Activated CD4-positive, alpha-beta memory T cell treated with anti-CD3 and anti-CD28 coated beads for 36 hours (primary cell): Measurements from ENCODE around the gene SLMAP. TPM values are rescaled to one million over a fixed set of nuclear protein-coding genes. Genes with fewer than 3 reads are reported as not detected.

ENCODE experiments used
- CTCF ChIA-PET: fragments of 350-600 bp; sonication (Branson Sonifier 250); formaldehyde crosslinking; loops from one replicate; lab custom pipeline; 2021; ENCODE audit warnings: antibody characterized with exemption, inconsistent platforms; lab: Charles Lee
- POLR2A ChIA-PET: fragments of 350-600 bp; sonication (Branson Sonifier 250); formaldehyde crosslinking; loops from one replicate; lab custom pipeline; 2021; ENCODE audit warnings: antibody characterized with exemption; lab: Charles Lee
- DNase-seq: peaks from one replicate; pipeline ENCODE4 v3.0.0-alpha.2; 2020
- H3K27ac Mint-ChIP-seq: one replicate; pipeline ENCODE4 v1.8.0; 2021; ENCODE audit warnings: mixed read lengths
- H3K27me3 Mint-ChIP-seq: one replicate; pipeline ENCODE4 v1.8.0; 2021; ENCODE audit warnings: mixed read lengths
- H3K36me3 Mint-ChIP-seq: one replicate; pipeline ENCODE4 v1.8.0; 2021; ENCODE audit warnings: mixed read lengths
- H3K4me1 Mint-ChIP-seq: one replicate; pipeline ENCODE4 v1.8.0; 2021; ENCODE audit warnings: low read depth, mixed read lengths
- H3K4me3 Mint-ChIP-seq: one replicate; pipeline ENCODE4 v1.8.0; 2021; ENCODE audit warnings: mild to moderate bottlenecking, mixed read lengths
- H3K9me3 Mint-ChIP-seq: one replicate; pipeline ENCODE4 v1.8.0; 2021; ENCODE audit warnings: mixed read lengths
- intact Hi-C: fragments of 100-400 bp; cut with micrococcal nuclease; formaldehyde crosslinking; loops from one replicate; pipeline ENCODE4 v1.15.1; 2023
- total RNA-seq, 2 experiments: library from RNA; stranded (reverse); gene quantifications; one replicate each; pipeline ENCODE4 v1.2.3, GENCODE V29; 2021

SLMAP gene
- total RNA-seq, 2 experiments from 2014 or later, result 42.5 to 43.9 TPM

DNA sequence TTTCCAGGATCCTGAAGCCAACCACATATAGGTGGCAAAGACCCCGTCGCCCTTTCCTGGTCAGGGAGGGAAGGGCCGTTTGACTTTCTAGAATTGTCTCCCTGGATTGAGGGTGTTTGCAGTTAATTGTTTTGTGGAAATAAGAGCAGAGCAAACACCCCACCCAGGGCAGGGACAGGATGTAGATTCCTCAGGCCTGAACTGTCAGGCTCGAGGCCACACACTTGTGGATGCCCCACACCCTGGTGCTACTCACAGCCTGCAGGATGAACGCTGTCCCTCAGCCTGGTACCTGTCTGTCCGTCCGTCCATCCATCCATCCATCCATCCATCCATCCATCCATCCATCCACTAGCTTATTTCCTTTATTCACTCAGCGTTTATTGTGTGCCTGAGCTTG lies 222.2 kb downstream of the SLMAP start:
- Mint-ChIP-seq H3K4me3 (no peak overlapping the region), H3K36me3 (no peaks in the 10 kb centered on the region), H3K27me3 (no peaks in the 10 kb centered on the region), H3K27ac (no peak overlapping the region), H3K9me3 (no peaks in the 10 kb centered on the region), H3K4me1 (peaks cover 7% of the 10 kb centered on the region)
- DNase-seq, result no peak
- intact Hi-C loops, result no loop called here
- POLR2A ChIA-PET, result no interaction called here
- CTCF ChIA-PET, result interaction anchor here (0.6 kb wide), 1 partner anchor 16 kb away, joined by 3 read pairs; no protein-coding TSS in a partner anchor

Other genes starting within 250 kb of the SLMAP start
- under 1 TPM in 1 of 2 experiments, not detected in 1; 0.14 TPM for gene DNAH12, start 212.0 kb upstream of the SLMAP start, total RNA-seq
- gene PDE12, start 200.0 kb upstream of the SLMAP start, total RNA-seq, result 10 to 100 TPM; 20.7 to 21.9 TPM
- 10 to 100 TPM; 66.6 to 68.8 TPM for gene ARF4, start 159.0 kb upstream of the SLMAP start, total RNA-seq
- gene DENND6A, start 63.2 kb upstream of the SLMAP start, total RNA-seq, result 10 to 100 TPM; 13.0 to 16.0 TPM